HL-60 (cell line): Measurements from ENCODE around the gene MAN2A1.

Experiments used
- DNase-seq, 2 experiments: peaks; one replicate each; pipeline ENCODE4 v3.0.0-alpha.2; 2010 to 2020; ENCODE audit warnings: low read depth in 1 of 2, low spot score in 1 of 2
- H3K27ac ChIP-seq: fragments of 250-450 bp; sonication (Bioruptor Pico); replicated peaks from 2 replicates; pipeline ENCODE4 v1.5.1; 2020; ENCODE audit warnings: mild to moderate bottlenecking, moderate library complexity
- H3K27me3 ChIP-seq: fragments of 250-450 bp; sonication (Bioruptor Pico); 2 replicates; pipeline ENCODE4 v1.5.1; 2021; ENCODE audit warnings: mild to moderate bottlenecking, moderate library complexity; ENCODE audit not compliant: insufficient read depth, poor library complexity, severe bottlenecking
- H3K4me3 ChIP-seq: replicated peaks from 2 replicates; pipeline ENCODE4 v1.5.1; 2011; ENCODE audit warnings: mild to moderate bottlenecking, control low read depth, low read length; ENCODE audit not compliant: insufficient read depth
- GABPA ChIP-seq: IDR thresholded peaks from 2 replicates; pipeline ENCODE4 v1.6.1; 2012; ENCODE audit warnings: low read depth
- POLR2AphosphoS5 ChIP-seq: IDR thresholded peaks from 2 replicates; pipeline ENCODE4 v1.6.1; 2012; ENCODE audit warnings: low read depth
- SPI1 ChIP-seq: IDR thresholded peaks from 2 replicates; pipeline ENCODE4 v1.6.1; 2012; ENCODE audit warnings: low read depth, mild to moderate bottlenecking, borderline replicate concordance
- TF ChIP-seq, protein P1 (sequence below): IDR thresholded peaks from 2 replicates; pipeline ENCODE4 v1.6.1; 2012; ENCODE audit warnings: low read depth; ENCODE audit not compliant: insufficient replicate concordance
- TF ChIP-seq, protein P2 (sequence below): IDR thresholded peaks from one replicate; pipeline ENCODE4 v1.5.1; 2011; ENCODE audit warnings: low read length, control low read depth, inconsistent platforms; ENCODE audit not compliant: insufficient read depth

MAN2A1 gene

DNA sequence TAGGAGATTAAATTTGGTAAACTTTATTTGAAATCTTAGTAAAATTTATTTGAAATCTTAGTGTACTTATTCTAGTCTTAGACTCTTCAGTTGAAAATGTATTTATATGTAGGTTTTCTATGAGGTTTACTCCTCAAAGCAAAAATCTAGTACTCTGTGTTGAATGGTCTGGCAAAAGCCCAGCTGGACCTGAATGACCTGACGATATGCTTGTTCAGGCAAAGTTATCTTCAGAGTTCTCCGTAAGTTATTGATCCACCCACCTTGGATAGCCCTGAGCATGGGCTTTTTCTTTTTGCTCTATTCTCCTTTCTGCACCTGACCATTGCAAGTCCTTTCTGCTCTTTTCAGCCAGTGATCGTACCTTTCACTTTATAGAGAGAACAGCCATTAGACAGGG is 158.4 kb downstream of the MAN2A1 start:
- Histone ChIP-seq H3K27me3 (no peaks in the 10 kb centered on the region), H3K4me3 (no peak overlapping the region), H3K27ac (no peak overlapping the region)
- TF ChIP-seq, protein P1, sequence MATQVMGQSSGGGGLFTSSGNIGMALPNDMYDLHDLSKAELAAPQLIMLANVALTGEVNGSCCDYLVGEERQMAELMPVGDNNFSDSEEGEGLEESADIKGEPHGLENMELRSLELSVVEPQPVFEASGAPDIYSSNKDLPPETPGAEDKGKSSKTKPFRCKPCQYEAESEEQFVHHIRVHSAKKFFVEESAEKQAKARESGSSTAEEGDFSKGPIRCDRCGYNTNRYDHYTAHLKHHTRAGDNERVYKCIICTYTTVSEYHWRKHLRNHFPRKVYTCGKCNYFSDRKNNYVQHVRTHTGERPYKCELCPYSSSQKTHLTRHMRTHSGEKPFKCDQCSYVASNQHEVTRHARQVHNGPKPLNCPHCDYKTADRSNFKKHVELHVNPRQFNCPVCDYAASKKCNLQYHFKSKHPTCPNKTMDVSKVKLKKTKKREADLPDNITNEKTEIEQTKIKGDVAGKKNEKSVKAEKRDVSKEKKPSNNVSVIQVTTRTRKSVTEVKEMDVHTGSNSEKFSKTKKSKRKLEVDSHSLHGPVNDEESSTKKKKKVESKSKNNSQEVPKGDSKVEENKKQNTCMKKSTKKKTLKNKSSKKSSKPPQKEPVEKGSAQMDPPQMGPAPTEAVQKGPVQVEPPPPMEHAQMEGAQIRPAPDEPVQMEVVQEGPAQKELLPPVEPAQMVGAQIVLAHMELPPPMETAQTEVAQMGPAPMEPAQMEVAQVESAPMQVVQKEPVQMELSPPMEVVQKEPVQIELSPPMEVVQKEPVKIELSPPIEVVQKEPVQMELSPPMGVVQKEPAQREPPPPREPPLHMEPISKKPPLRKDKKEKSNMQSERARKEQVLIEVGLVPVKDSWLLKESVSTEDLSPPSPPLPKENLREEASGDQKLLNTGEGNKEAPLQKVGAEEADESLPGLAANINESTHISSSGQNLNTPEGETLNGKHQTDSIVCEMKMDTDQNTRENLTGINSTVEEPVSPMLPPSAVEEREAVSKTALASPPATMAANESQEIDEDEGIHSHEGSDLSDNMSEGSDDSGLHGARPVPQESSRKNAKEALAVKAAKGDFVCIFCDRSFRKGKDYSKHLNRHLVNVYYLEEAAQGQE: no peak
- TF ChIP-seq, protein P2, sequence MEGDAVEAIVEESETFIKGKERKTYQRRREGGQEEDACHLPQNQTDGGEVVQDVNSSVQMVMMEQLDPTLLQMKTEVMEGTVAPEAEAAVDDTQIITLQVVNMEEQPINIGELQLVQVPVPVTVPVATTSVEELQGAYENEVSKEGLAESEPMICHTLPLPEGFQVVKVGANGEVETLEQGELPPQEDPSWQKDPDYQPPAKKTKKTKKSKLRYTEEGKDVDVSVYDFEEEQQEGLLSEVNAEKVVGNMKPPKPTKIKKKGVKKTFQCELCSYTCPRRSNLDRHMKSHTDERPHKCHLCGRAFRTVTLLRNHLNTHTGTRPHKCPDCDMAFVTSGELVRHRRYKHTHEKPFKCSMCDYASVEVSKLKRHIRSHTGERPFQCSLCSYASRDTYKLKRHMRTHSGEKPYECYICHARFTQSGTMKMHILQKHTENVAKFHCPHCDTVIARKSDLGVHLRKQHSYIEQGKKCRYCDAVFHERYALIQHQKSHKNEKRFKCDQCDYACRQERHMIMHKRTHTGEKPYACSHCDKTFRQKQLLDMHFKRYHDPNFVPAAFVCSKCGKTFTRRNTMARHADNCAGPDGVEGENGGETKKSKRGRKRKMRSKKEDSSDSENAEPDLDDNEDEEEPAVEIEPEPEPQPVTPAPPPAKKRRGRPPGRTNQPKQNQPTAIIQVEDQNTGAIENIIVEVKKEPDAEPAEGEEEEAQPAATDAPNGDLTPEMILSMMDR: no peak
- TF ChIP-seq SPI1 (no peak), GABPA (no peak), POLR2AphosphoS5 (no peak)
- DNase-seq: no peak

DNA sequence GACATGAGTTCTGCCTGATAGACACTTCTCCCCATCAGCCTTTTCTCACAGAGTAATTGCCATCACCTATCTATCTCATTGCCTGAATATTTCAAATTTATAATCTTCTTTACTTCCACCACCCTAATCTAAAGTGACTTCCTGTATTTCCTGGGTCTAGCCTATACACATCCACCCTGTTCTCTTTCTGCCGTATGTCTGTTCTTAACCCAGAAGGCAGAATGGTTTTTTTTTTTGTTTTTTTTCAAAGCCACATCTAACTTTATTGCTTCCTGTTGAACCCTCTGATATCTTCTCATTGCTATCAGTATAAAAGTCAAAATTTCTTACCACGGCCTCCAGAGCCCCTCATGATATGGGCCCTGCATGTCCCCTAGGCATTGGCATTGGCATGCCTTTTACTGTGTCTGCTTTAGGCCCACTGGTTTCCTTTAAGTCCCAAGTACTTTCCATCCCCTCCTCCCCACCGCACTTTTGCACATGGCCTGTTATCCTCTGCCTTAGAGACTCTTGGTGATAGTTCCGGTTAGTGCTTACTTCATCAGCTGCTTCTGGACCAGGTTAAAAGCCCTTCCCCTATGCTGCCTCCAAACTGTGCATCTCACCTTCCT is 159.9 kb downstream of the MAN2A1 start:
- Histone ChIP-seq H3K4me3 (no peak overlapping the region), H3K27me3 (no peaks in the 10 kb centered on the region), H3K27ac (no peak overlapping the region)
- no peak for TF ChIP-seq POLR2AphosphoS5
- DNase-seq: no peak

DNA sequence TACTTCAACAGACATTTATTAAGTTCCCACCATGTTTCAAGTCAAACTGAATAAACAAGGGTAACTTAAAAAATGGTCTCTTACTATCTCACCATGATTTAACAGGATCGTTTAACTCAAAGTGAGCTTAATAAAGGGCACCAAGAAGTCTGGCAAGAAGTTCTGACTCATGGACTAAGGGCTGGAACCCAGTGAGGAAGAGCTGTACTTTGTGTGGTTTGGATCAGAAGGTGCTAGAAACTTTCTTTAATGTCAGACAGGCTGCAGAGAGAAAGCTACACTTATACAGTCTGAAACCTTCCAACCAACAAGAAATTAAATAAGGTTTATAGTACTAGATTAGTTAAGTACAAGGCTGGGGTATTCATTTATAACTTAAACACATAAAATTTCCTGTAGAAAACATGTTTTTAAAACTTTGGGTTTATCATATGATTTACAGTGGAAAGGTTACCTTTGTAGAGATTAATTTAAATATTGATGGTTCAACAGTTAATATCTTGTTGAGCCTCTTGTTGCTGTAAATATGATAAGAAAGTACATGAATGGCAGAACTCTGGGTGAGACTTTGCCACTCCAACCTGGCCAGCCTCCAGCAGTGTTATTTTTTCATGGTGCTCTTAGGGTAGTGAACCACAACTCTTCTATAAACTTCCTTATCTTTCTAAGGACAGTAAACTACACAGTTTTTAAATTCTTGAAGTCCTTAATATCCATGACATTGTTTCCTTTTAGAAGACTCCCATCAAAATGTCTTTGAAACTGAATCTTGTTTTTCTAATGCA is 162.8 kb downstream of the MAN2A1 start:
- TF ChIP-seq SPI1 (no peak), POLR2AphosphoS5 (no peak), GABPA (no peak)
- TF ChIP-seq, protein P2: no peak
- TF ChIP-seq, protein P1: no peak
- Histone ChIP-seq H3K27me3 (no peaks in the 10 kb centered on the region), H3K27ac (no peak overlapping the region), H3K4me3 (no peak overlapping the region)
- no peak for DNase-seq

DNA sequence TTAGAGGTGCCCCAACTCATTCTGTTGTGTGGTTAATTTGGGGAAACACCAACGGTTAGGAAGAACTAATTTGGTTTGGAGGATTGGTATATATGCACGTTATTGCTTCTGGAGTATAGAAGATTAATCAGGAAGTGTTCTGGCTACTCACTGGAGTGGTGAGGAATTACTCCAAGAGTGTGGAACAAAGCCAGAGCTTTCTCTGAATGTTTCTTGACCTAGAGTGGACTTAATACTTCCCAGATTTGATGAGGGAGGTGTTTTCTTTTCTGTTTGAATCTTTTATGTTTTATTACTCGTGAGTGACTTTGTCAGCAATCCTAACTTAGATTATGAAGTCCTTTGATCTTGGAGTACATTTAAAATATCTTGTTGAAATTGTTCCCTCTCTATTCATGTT is 163.7 kb downstream of the MAN2A1 start:
- Histone ChIP-seq H3K27me3 (no peaks in the 10 kb centered on the region), H3K27ac (no peak overlapping the region), H3K4me3 (no peak overlapping the region)
- TF ChIP-seq, protein P2: no peak
- TF ChIP-seq POLR2AphosphoS5: no peak
- TF ChIP-seq SPI1: no peak
- TF ChIP-seq, protein P1: no peak
- no peak for TF ChIP-seq GABPA
- no peak for DNase-seq
